K562 (cell line): ENCODE measurements around the gene CCDC106. TPM values are rescaled to one million over a fixed set of nuclear protein-coding genes. Genes with fewer than 3 reads are reported as not detected.
A peak's percentile ranks its signal among the peaks of the same experiment; 100 is the strongest.

Experiments used
- BDP1 ChIP-seq: IDR thresholded peaks from 3 replicates; pipeline ENCODE4 v1.6.1; 2011; ENCODE audit not compliant: insufficient read length, insufficient read depth
- ETV1 ChIP-seq: fragments of 450-650 bp; conservative IDR thresholded peaks from 2 replicates; pipeline ENCODE4 v1.6.1; 2016; ENCODE audit warnings: missing genetic modification characterization, control low read depth, low read depth, missing compliant biosample characterization
- ETV6 ChIP-seq, 3 experiments: fragments of 150-350 bp in 1 of 3; sonication (generic) in 1 of 3; formaldehyde crosslinking in 1 of 3; IDR thresholded peaks; 2 replicates each; pipeline versions ENCODE4 v1.6.1 to v1.8.0; 2014 to 2022; ENCODE audit warnings: borderline replicate concordance in 2 of 3, low read depth in 2 of 3, antibody characterized with exemption in 1 of 3, low read length in 1 of 3, mild to moderate bottlenecking in 1 of 3, missing genetic modification reagents in 1 of 3
- GATA2 ChIP-seq: sonication (generic); formaldehyde crosslinking; IDR thresholded peaks from 2 replicates; pipeline ENCODE4 v1.4.0; 2020; ENCODE audit warnings: mild to moderate bottlenecking, missing genetic modification reagents
- KAT2B ChIP-seq: IDR thresholded peaks from one replicate; pipeline ENCODE4 v1.6.1; 2012; ENCODE audit warnings: low read depth, mild to moderate bottlenecking, control low read depth, inconsistent platforms, low read length, moderate library complexity
- PCBP2 ChIP-seq: fragments of 200-400 bp; formaldehyde crosslinking; IDR thresholded peaks from 2 replicates; pipeline ENCODE4 v1.6.1; 2018; ENCODE audit warnings: low read length, low read depth, mild to moderate bottlenecking, moderate library complexity; ENCODE audit not compliant: poor library complexity, severe bottlenecking
- PHF8 ChIP-seq: fragments of 200-600 bp; sonication (generic); IDR thresholded peaks from 2 replicates; pipeline ENCODE4 v1.6.1; 2012; ENCODE audit warnings: mixed run types, mild to moderate bottlenecking, inconsistent platforms, low read length, moderate library complexity, borderline replicate concordance
- PYGO2 ChIP-seq: fragments of 450-650 bp; IDR thresholded peaks from 2 replicates; pipeline ENCODE4 v1.6.1; 2016; ENCODE audit warnings: mild to moderate bottlenecking, missing genetic modification characterization, moderate library complexity, missing compliant biosample characterization
- SRSF3 ChIP-seq: fragments of 200-400 bp; formaldehyde crosslinking; IDR thresholded peaks from 2 replicates; pipeline ENCODE4 v1.6.1; 2016; ENCODE audit warnings: mild to moderate bottlenecking, low read length, moderate library complexity; ENCODE audit not compliant: insufficient read depth
- ZEB2 ChIP-seq: fragments of 450-650 bp; IDR thresholded peaks from 2 replicates; pipeline ENCODE4 v1.6.1; 2016
- ZNF174 ChIP-seq: fragments of 250-450 bp; sonication (Bioruptor Pico); IDR thresholded peaks from 2 replicates; pipeline ENCODE4 v1.4.0; 2020; ENCODE audit warnings: mild to moderate bottlenecking
- ZNF75A ChIP-seq: fragments of 450-650 bp; formaldehyde crosslinking; IDR thresholded peaks from 2 replicates; pipeline ENCODE4 v1.4.0; 2020; ENCODE audit warnings: mild to moderate bottlenecking
- polyA plus RNA-seq, 8 experiments: library from polyadenylated mRNA; depleted of rRNA in 4 of 8; stranded (reverse) in 5 of 8; unstranded in 3 of 8; fragments of >200 nt; fragmentation: Nextera tagmentation in 2 of 8; fragmentation: Illumina TruSeq in 1 of 8; extraction: Ambion mirVana in 2 of 8; extraction: Trizol in 1 of 8; gene quantifications; 2 replicates each; pipeline versions ENCODE4 v1.2.1 to v1.2.3, GENCODE V29; 2011 to 2014; ENCODE audit warnings: inconsistent platforms in 1 of 8, missing spikeins in 1 of 8
- total RNA-seq, 7 experiments: library from RNA; depleted of rRNA in 6 of 7; stranded (reverse); fragments of >200 nt in 6 of 7; fragmentation: Illumina TruSeq in 2 of 7; extraction: Trizol in 2 of 7; gene quantifications; 2 replicates each; pipeline versions ENCODE4 v1.2.1 to v1.2.3, GENCODE V29; 2011 to 2021; ENCODE audit warnings: low replicate concordance in 1 of 7
- TF ChIP-seq, protein P1 (sequence below): sonication (generic); formaldehyde crosslinking; IDR thresholded peaks from 2 replicates; pipeline ENCODE4 v1.8.0; 2022; ENCODE audit warnings: mild to moderate bottlenecking, missing genetic modification reagents
- TF ChIP-seq, protein P2 (sequence below): fragments of 250-450 bp; sonication (Bioruptor Pico); IDR thresholded peaks from 2 replicates; pipeline ENCODE4 v1.8.0; 2022; ENCODE audit warnings: moderate library complexity, mild to moderate bottlenecking, inconsistent platforms
- TF ChIP-seq, protein P3 (sequence below), 2 experiments: fragments of 450-650 bp in 1 of 2; IDR thresholded peaks; 2 replicates each; pipeline ENCODE4 v1.6.1; 2011 to 2017; ENCODE audit warnings: low read depth in 2 of 2, antibody characterized with exemption in 1 of 2, borderline replicate concordance in 1 of 2, low read length in 1 of 2, mild to moderate bottlenecking in 1 of 2, mixed read lengths in 1 of 2; ENCODE audit not compliant: control insufficient read depth in 1 of 2
- TF ChIP-seq, protein P4 (sequence below), 2 experiments: fragments of 450-650 bp; conservative IDR thresholded peaks; 2 replicates each; pipeline ENCODE4 v1.6.1; 2017; ENCODE audit warnings: mild to moderate bottlenecking in 2 of 2, moderate library complexity in 2 of 2
- TF ChIP-seq, protein P5 (sequence below): fragments of 250-450 bp; sonication (Bioruptor Pico); IDR thresholded peaks from 2 replicates; pipeline ENCODE4 v1.8.0; 2022; ENCODE audit warnings: moderate library complexity, mild to moderate bottlenecking, inconsistent platforms

Gene CCDC106
- total and polyA plus RNA-seq, 9 of the 15 experiments (the other 6 are each of a cell fraction or from before 2014, with no cell fraction given) = 0.10 to 27.5 (median 15.0) TPM; not detected in 1

DNA sequence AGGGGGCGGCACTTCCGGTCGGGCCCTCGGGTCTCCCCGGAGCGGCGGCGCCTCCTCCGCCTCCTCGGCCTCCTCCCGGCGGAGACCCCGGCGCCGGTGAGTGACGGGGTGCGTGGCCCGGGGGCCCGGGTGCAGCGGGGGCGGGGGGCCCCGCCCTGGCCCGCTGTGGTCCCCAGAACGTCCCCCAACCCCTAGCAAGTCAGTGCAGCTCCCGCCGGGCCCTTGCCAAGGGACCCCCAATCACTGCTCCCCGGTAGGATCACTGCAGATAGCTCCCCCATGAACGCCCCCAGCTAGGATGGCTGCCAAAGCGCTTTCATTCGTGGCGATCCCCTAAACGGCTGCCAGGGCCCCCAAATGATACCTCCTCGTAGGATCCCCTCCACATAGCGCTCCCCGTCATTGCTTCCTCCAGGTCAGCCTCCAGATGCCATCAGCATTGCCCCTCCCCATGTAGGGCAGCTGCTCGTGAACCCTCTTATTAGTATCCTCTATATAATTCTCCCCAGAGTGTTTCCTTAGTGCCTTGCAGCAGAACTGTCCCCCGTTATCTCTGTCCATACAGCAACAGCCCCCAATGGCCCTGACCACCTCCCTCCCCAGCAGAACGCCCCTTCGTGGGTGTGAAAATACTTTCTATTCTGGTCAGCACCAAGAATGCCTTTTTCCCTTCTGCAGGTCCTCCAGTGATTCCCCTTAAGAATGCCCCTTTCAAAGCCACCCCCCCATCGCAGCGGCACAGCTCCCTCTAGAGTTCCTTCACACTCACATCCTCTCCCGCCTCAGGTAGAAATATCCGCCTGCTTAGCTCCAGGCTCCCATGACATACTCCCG, 42.2 kb upstream of the CCDC106 start, which contains the start of gene ZNF865 (continued):
- TF ChIP-seq PHF8 = peak; percentile 56; the same call in 1 of the 2 replicates
- TF ChIP-seq PYGO2 = no peak
- 0 out of 4 replicates have a peak, but pooled peaks of 1 of the 2 experiments have one; percentile 19 for TF ChIP-seq ETV6 (IDR thresholded peaks at IDR 0.05; ENCODE audit: borderline replicate concordance in 1 of 2, low read depth in 2 of 2, low read length in 1 of 2)
- no peak for TF ChIP-seq ETV6 (CRISPR knock-in tag; IDR thresholded peaks at IDR 0.05; ENCODE audit: borderline replicate concordance)
- TF ChIP-seq, protein P1, sequence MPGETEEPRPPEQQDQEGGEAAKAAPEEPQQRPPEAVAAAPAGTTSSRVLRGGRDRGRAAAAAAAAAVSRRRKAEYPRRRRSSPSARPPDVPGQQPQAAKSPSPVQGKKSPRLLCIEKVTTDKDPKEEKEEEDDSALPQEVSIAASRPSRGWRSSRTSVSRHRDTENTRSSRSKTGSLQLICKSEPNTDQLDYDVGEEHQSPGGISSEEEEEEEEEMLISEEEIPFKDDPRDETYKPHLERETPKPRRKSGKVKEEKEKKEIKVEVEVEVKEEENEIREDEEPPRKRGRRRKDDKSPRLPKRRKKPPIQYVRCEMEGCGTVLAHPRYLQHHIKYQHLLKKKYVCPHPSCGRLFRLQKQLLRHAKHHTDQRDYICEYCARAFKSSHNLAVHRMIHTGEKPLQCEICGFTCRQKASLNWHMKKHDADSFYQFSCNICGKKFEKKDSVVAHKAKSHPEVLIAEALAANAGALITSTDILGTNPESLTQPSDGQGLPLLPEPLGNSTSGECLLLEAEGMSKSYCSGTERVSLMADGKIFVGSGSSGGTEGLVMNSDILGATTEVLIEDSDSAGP (CRISPR knock-in tag) = no peak
- TF ChIP-seq, protein P2, sequence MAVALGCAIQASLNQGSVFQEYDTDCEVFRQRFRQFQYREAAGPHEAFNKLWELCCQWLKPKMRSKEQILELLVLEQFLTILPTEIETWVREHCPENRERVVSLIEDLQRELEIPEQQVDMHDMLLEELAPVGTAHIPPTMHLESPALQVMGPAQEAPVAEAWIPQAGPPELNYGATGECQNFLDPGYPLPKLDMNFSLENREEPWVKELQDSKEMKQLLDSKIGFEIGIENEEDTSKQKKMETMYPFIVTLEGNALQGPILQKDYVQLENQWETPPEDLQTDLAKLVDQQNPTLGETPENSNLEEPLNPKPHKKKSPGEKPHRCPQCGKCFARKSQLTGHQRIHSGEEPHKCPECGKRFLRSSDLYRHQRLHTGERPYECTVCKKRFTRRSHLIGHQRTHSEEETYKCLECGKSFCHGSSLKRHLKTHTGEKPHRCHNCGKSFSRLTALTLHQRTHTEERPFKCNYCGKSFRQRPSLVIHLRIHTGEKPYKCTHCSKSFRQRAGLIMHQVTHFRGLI (CRISPR knock-in tag) = no peak
- TF ChIP-seq ETV1 (tag) = peak; percentile 35; the same call in 1 of the 2 replicates
- TF ChIP-seq, protein P3, sequence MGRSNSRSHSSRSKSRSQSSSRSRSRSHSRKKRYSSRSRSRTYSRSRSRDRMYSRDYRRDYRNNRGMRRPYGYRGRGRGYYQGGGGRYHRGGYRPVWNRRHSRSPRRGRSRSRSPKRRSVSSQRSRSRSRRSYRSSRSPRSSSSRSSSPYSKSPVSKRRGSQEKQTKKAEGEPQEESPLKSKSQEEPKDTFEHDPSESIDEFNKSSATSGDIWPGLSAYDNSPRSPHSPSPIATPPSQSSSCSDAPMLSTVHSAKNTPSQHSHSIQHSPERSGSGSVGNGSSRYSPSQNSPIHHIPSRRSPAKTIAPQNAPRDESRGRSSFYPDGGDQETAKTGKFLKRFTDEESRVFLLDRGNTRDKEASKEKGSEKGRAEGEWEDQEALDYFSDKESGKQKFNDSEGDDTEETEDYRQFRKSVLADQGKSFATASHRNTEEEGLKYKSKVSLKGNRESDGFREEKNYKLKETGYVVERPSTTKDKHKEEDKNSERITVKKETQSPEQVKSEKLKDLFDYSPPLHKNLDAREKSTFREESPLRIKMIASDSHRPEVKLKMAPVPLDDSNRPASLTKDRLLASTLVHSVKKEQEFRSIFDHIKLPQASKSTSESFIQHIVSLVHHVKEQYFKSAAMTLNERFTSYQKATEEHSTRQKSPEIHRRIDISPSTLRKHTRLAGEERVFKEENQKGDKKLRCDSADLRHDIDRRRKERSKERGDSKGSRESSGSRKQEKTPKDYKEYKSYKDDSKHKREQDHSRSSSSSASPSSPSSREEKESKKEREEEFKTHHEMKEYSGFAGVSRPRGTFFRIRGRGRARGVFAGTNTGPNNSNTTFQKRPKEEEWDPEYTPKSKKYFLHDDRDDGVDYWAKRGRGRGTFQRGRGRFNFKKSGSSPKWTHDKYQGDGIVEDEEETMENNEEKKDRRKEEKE (IDR thresholded peaks at IDR 0.05; ENCODE audit: borderline replicate concordance in 1 of 2, control insufficient read depth in 1 of 2, low read depth in 2 of 2, low read length in 1 of 2) = no peak
- TF ChIP-seq KAT2B = no peak
- TF ChIP-seq PCBP2 = no peak
- TF ChIP-seq ZNF174 (CRISPR knock-in tag) = no peak
- TF ChIP-seq, protein P4, sequence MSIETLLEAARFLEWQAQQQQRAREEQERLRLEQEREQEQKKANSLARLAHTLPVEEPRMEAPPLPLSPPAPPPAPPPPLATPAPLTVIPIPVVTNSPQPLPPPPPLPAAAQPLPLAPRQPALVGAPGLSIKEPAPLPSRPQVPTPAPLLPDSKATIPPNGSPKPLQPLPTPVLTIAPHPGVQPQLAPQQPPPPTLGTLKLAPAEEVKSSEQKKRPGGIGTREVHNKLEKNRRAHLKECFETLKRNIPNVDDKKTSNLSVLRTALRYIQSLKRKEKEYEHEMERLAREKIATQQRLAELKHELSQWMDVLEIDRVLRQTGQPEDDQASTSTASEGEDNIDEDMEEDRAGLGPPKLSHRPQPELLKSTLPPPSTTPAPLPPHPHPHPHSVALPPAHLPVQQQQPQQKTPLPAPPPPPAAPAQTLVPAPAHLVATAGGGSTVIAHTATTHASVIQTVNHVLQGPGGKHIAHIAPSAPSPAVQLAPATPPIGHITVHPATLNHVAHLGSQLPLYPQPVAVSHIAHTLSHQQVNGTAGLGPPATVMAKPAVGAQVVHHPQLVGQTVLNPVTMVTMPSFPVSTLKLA (conservative IDR thresholded peaks at IDR 0.05) = peak in 1 of 2 experiments; percentile 36; a peak in 2 of 4 replicates
- no peak for TF ChIP-seq GATA2 (CRISPR knock-in tag)
- TF ChIP-seq, protein P5, sequence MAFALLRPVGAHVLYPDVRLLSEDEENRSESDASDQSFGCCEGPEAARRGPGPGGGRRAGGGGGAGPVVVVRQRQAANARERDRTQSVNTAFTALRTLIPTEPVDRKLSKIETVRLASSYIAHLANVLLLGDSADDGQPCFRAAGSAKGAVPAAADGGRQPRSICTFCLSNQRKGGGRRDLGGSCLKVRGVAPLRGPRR (CRISPR knock-in tag) = no peak
- TF ChIP-seq BDP1 = no peak
- peak; percentile 58; the same call in 1 of the 2 replicates for TF ChIP-seq ZEB2
- no peak for TF ChIP-seq ZNF75A
- TF ChIP-seq SRSF3 = no peak
